NB4 (cell line): ENCODE results near the gene INHBB.

ENCODE experiments used
- DNase-seq: peaks from one replicate; pipeline ENCODE4 v3.0.0; 2010; ENCODE audit warnings: low read depth
- H3K4me3 ChIP-seq: one replicate; pipeline ENCODE4 v1.5.1; 2011; ENCODE audit warnings: mild to moderate bottlenecking, low read depth, low read length, moderate library complexity
- MYC ChIP-seq: IDR thresholded peaks from 2 replicates; pipeline ENCODE4 v1.6.1; 2011; ENCODE audit warnings: low read depth, low read length
- POLR2A ChIP-seq: IDR thresholded peaks from 2 replicates; pipeline ENCODE4 v1.6.1; 2011; ENCODE audit warnings: mild to moderate bottlenecking; ENCODE audit not compliant: insufficient read length; ENCODE audit errors: extremely low read depth
- TF ChIP-seq, protein P1 (sequence below): IDR thresholded peaks from 2 replicates; pipeline ENCODE4 v1.6.1; 2011; ENCODE audit warnings: low read depth, low read length
- TF ChIP-seq, protein P2 (sequence below): IDR thresholded peaks from one replicate; pipeline ENCODE4 v1.5.1; 2012; ENCODE audit warnings: low read depth, low read length

The INHBB gene

DNA sequence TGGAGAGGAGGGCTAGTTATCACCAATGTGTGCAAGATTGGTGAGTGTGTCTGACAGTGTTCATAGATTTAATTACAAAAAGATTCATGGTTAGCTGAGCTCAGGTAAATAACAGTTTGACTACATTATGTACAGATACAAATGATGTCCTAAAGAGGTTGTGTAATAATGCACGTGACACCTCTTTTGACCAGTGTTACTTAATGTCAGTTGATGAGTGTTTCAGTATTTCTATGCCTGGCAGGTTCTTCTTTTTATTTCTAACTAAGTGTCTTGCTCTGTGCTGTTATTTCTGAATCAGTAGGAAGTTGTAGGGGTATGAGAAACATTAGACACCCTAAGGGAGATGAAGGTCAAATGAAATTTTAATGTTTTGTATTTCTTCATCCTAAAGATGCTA is 7.9 kb upstream of the INHBB start:
- peak; percentile 77 for DNase-seq
- H3K4me3 ChIP-seq, result no peak overlapping the region
- TF ChIP-seq, protein P1, sequence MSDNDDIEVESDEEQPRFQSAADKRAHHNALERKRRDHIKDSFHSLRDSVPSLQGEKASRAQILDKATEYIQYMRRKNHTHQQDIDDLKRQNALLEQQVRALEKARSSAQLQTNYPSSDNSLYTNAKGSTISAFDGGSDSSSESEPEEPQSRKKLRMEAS, result peak; percentile 92
- TF ChIP-seq MYC, result peak; percentile 73
- TF ChIP-seq POLR2A, result no peak
- TF ChIP-seq, protein P2, sequence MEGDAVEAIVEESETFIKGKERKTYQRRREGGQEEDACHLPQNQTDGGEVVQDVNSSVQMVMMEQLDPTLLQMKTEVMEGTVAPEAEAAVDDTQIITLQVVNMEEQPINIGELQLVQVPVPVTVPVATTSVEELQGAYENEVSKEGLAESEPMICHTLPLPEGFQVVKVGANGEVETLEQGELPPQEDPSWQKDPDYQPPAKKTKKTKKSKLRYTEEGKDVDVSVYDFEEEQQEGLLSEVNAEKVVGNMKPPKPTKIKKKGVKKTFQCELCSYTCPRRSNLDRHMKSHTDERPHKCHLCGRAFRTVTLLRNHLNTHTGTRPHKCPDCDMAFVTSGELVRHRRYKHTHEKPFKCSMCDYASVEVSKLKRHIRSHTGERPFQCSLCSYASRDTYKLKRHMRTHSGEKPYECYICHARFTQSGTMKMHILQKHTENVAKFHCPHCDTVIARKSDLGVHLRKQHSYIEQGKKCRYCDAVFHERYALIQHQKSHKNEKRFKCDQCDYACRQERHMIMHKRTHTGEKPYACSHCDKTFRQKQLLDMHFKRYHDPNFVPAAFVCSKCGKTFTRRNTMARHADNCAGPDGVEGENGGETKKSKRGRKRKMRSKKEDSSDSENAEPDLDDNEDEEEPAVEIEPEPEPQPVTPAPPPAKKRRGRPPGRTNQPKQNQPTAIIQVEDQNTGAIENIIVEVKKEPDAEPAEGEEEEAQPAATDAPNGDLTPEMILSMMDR, result no peak

DNA sequence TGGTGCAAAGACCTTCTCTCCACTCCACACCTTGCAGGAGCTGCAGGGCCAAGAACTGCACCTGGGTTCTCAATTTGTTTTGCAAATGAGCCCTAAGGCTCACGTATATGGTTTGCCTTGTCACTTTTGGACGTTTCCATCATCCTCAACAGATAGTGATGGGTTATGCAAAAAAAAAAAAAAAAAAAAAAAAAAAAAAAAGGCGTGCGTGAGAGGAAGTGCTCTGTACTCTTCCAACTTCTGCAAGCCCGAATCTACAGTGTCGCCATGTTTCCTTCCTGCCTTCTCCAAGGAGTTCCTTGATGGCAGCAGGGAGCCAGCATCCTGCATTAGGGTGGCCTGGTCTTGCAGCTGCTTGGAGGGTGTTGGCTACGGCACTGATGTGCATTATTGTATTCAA is 4.0 kb upstream of the INHBB start:
- TF ChIP-seq, protein P1, result no peak
- TF ChIP-seq POLR2A (no peak), MYC (no peak)
- TF ChIP-seq, protein P2, result no peak
- DNase-seq, result no peak
- no peak overlapping the region for H3K4me3 ChIP-seq

DNA sequence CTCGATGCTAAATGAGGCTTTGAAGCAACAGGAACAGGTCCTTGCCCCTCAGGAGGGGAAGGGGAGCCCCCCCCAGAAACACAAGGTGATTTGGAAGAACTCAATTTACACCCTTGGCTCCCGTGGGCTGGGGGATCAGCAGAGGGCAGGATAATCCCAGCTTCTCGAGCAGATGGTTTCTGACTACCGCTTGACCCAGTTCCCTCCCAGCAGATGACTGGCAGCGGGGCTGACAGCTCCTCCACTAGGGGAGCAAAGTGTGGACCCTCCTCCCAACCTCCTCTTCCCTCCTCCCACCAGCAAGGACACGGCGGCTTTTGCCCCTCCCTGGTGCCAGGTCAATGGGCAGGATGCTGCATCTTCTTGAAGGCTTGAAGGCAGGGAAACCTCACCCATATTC is 3.5 kb upstream of the INHBB start:
- DNase-seq, result no peak
- H3K4me3 ChIP-seq, result no peak overlapping the region
- TF ChIP-seq, protein P1, result no peak
- TF ChIP-seq, protein P2, result no peak
- no peak for TF ChIP-seq POLR2A
- no peak for TF ChIP-seq MYC

DNA sequence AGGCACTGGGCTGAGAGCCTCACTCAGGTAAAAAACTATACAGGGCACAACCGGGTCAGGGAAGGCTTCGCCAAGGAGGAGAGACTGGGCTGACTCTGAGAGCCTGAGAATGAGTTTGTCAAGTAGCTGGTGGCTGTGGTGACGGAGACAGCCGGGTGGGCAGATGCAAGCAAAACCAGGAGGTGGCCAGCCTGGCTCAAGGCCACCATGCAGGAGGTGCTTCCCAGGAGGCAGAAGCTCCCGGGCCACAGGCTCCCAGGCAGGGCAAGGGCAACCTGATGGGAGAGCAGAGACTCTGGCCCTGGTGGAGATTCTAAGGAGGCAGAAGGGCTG is 2.9 kb upstream of the INHBB start:
- no peak overlapping the region for H3K4me3 ChIP-seq
- TF ChIP-seq, protein P1, result no peak
- TF ChIP-seq, protein P2, result no peak
- no peak for TF ChIP-seq POLR2A
- no peak for TF ChIP-seq MYC
- DNase-seq, result no peak

DNA sequence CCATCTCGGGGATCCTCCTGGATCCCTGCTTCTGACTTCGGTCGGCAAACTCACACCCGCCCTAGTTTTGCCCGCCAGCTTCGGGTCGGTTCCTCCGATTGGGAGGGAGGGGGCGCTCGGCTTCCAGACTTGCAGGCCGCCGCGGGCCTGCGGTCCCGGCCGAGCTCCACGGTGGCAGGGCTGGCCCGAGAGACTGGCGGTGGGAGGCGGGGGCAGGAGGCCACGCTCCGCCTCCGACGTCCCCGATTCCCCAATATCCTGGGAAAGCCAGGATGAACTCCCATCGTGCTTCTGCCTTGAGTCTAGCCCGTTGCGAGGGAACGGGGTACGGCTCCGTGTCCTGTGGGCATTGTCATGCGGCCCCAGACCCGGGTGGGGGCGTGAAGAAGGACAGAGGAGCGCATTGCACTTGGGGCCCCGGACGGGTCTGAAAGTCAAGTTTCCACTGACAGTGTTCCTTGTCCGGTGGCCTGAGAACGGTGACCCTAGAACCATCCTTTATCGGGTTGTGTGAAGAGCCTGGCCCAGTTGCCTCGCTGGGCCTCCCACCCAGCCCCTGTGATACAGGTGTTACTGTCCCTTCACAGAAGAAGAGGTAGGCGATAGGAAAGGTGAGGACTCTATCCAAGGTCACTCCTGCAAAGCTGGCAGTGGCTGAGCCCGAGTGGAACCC is 2.4 kb upstream of the INHBB start:
- TF ChIP-seq, protein P2, result peak; percentile 67
- no peak for TF ChIP-seq MYC
- DNase-seq, result peak; percentile 88
- no peak overlapping the region for H3K4me3 ChIP-seq
